HG02642 (cell line): ENCODE data around the gene HGF.
"Not testable (repeated sequence)": the region's sequence is repeated elsewhere in the genome, so short reads cannot be mapped to it uniquely, and the experiment has no call there.

Source experiments
- ATAC-seq: cut with Tn5 transposase; IDR thresholded peaks from one replicate; pipeline ENCODE4 v1.9.1; 2021; ENCODE audit warnings: mild to moderate bottlenecking; ENCODE audit not compliant: unreplicated experiment, poor library complexity

HGF gene

DNA sequence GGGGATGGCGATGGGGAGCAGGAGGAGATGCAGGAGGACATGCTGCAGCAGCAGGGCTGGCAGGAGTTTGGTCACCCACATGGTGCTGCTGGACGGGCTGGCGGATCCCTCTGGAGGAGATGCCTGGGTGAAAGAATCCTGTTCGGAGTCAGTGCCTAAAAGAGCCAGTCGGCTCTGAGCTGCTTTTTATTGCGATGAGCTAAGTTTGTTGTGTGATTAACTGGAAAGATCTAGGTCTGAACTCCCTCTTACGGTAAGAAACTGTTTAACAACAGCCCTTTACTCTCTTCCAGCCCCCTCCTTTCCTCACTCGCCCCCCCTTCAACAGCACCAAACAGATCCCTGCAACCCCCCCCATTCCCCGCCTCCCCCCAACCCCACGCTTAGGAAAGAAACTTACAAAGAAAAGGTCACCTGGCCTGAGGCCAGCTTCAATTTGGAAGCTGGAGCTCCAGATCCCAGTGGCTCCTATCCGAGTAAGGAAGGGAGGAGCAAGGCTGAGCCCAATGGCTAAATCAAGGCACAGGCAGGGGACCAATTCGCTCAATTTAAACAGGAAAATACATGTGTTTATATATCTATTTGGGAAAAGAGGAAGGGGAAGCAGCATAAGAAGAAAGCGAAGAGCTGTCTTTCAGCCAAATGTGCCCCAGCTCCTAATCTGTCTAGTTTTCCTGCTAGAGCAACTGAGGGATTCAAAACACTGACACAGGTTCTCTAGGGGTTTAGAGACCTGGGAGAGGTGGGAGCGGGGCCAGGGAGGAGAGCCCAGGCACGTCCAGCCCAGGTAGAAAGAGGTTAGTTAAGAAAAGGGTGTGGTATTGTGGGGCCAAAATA, at the start of gene HGF:
TSS of gene HGF (minus strand) at position 157 of the 837 bp plus-strand sequence. CDS start at position 81, 76 bp downstream.
- no peak for ATAC-seq

DNA sequence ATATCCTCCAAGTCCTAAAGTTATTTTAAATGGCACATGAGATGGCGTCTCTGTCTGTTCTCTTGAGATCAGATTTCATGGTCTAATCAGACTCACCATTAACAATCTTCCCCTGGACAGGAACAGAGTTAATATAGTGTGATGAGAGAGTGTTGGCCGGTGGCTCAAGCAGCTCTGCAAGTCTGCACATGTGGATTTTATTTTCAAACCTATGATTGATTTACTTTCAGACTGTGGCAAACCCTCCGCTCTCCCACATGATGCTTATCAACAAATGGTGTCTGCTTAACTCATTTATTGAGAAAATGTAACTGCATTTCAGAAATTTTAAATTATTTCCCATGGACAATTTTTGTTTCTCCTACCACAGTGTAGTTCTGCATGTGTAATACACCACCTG, 46.5 kb upstream of the HGF start:
- no peak for ATAC-seq

DNA sequence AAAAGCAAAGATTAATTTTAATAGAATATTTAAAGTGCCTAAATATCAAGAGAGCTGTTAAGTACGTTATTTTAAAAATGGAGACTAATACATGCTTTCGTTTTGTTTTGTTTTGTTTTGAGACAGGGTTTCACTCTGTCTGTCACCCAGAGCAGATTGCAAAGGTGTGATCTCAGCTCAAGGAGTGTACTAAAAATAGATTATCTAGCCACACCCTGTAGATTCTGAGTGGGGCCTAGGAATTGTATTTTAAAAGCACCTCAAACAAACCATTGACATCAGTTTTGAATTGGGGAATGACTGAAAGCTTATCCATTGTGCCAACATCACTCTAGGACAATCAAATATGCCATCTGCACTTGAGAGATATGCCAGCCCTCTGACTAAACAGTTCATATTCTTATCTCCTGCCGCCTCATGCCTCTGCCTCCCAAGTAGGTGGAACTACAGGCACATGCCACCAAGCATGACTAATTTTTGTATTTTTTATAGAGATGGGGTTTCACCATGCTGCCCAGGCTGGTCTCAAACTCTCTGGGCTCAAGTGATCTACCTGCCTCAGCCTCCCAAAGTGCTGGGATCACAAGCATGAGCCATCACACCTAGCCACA, 43.1 kb upstream of the HGF start:
- ATAC-seq: peak; percentile 78

DNA sequence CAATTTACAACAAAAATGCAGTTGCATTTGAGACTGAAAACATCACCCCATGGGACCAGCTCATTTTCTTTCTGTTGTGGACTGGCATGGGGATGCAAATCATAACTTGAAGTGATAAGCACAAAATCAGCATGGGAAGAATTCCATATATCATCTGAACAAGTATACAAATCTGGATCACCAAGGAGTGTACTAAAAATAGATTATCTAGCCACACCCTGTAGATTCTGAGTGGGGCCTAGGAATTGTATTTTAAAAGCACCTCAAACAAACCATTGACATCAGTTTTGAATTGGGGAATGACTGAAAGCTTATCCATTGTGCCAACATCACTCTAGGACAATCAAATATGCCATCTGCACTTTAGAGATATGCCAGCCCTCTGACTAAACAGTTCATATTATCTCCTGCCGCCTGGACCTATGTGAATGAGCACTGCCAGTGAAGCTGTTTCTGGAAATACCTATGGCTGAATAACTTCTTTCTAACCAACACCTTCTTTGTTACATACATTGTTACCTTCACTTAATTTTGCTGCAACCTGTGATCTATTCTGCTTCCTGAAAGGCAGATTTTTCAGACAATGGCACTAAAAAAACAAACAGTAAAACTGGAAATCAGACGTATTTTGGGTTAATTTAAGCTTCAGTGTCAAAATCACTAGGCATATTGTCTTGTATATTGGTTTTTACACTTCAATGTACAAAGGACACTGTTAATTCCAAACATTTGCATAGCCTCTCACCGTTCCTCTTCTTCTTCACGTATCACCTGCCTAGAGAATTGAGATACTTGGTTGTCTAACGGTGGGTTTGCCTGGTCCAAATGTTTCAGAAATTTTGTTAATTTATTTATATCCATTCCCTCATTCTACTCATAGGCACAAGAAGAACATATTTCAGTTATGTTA, 42.4 kb upstream of the HGF start:
- peak; percentile 30 for ATAC-seq

DNA sequence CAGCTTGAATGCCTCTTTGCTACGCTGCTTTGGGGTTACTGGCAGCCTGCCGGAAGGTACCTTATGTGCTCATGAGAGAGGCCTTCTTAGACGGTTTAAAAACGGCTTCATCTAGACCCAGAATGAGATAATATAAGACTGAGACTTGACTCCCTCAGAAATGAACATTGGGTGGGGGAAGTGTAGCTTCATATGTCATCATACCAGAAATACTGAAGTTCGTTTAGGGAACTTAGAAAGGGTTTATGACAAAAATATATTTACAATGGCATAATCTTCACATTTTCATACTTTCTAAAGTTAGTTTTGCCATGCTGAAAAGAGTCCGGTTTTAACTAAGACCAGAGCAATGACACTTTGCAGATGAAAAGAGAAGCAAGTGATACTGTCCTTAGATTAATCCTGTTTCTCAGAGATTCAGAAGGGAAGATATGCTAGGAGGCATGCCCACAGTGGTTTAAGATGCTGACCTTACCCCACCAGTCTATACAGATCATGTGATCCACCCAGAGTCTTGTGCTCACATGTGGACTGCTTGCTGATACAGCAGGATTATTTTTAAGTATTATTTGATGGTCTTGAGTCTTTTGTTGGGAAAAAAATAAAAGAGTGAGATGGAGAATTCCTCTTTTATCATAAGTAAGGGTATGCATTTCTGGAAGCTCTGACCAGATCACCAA, 40.8 kb upstream of the HGF start:
- no peak for ATAC-seq

DNA sequence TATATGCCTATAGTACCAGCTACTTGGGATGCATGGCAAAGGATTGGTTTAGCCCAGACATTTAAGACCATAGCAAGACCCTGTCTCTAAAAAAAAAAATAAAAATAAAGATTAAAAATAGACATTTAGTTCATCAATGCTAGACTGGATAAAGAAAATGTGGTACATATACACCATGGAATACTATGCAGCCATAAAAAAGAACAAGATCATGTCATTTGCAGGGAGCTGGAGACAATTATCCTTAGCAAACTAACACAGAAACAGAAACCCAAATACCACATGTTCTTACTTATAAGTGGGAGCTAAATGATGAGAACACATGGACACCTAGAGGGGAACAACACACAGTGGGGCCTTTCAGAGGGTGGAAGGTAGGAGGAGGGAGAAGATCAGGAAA, 38.5 kb upstream of the HGF start:
- not testable (repeated sequence) for ATAC-seq

DNA sequence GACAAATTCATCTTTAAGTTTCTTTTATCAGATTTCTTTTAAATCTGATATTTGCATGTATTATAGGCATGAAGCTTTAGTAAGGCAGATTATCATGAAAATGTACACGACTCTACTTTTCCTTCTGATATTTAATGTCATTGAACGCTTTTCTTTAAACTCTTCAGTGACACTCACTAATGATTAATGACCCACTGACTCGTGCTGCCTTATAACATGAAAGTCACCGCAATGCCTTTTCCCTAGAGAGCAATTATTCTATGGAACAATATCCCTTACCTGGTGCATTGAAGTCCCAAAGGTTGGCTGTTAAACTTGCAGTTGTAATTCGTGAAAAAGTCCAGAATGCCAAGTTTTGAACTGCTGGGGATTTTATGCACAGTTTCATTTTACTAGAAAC, 33.4 kb upstream of the HGF start:
- ATAC-seq: no peak

DNA sequence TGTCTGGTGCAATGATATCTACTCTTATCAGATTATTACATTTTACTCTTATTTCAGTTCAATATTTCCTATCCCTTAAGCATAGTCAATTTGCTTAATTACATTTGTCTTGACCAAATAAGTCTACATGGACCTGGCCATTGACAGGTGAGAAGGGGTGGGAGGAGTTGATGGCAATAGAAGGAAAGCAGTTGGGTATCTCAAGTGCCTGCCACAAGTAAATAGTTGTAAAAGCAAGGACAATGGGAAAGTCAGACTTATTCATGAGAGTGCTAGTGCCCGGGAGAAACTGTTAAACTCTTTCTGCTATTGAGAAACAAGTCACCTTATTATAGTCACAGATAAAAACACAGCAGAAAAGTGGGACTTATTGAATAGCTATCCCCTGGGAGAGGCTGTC, 32.4 kb upstream of the HGF start:
- ATAC-seq: no peak

DNA sequence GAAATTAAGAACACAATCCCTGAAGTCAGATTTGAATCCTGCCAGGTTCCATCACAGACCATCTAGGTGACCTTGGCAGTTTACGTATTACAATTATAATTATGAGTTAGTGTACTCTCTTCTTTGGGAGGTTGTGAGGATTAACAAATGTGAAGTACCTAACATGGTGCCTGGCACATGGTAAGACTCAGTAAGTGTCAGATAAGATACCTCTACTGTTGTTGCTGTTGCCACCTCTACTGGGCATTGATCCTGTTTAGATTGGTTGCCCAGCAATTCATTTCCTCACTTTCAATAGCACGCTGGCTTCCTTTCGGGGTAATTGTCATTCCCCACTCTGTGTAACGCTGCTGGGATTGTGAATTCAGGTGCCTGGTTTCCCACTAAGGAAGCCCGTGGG, 31.7 kb upstream of the HGF start:
- no peak for ATAC-seq

DNA sequence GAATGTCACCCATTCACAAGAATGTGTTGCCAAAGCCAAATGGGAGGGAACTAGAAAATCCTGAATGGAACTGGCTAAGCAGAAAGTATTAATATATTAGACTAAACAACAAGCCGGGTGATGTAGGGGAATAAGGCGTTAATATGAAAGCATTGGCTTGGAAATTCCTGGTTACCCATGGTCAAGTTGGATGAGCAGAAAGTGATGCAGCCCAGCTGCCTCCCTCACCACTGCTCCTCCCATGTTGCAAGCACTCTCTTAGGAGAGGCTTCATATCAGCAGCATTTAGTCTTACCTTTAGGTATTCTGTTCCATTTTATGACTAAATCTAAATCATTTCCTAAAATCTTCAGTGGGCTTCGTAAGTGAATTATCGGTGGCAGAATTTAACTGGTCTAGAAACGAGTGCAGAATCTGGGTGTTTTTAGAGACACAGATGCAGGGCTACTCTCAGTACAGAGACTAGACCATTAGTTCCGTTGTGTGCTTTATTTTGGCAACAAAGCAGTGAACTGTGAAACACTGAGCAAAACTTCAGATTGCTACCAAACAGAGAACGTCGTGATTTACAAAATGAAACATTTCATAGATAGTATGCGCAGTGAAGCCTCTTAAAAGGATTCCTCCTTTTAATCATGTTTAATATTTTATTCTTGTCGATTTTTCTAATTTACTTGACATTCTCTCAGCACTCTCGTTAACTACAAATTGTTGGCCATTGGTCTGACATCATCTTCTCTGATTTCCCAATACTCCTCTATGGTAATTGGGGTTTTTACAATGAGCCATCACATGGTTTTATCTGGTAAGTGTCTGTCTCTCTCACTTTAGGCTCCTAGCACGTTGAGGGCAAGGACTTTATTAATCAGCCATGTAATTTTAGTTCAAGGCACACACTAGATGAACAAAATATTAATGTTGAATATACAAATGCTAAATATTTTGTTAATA, 22.0 kb upstream of the HGF start:
- ATAC-seq: no peak

DNA sequence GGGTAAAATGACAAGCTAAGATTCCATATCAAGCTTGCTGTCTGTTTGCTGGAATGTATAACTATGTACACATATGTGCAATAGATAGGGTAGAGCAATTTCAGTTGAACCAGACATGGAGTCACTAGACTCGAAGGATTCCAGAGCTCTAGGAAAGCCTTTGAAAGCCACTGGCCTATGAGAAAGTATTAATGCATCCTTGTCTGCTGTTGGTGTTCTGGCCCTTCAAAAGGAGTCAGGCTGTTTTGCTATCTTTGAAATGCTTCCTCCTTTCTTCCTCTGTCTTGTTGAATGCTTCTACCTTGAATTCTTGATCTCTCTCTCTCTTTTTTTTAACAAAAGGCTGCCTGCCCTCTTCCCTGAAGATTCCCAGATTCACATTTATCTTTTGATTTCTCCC, 20.8 kb upstream of the HGF start:
- no peak for ATAC-seq

DNA sequence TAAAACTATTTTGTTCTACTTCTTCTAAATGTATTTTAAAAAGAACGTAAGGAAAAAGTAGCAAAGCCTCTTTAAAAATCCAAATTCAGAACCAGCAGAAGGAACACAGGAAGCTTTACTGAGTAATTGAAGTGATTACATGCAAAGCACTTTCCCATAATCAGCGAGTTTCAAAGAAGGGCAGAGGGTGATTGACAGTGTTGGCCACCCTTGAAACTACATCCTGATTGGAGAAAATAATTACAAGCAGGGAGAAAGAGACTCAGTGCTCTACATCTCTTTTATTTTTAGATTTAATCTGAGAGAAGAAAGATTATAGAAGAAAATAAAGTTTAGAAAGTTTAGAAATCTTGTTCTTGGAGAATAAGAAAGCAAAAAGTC, 20.3 kb upstream of the HGF start:
- no peak for ATAC-seq

DNA sequence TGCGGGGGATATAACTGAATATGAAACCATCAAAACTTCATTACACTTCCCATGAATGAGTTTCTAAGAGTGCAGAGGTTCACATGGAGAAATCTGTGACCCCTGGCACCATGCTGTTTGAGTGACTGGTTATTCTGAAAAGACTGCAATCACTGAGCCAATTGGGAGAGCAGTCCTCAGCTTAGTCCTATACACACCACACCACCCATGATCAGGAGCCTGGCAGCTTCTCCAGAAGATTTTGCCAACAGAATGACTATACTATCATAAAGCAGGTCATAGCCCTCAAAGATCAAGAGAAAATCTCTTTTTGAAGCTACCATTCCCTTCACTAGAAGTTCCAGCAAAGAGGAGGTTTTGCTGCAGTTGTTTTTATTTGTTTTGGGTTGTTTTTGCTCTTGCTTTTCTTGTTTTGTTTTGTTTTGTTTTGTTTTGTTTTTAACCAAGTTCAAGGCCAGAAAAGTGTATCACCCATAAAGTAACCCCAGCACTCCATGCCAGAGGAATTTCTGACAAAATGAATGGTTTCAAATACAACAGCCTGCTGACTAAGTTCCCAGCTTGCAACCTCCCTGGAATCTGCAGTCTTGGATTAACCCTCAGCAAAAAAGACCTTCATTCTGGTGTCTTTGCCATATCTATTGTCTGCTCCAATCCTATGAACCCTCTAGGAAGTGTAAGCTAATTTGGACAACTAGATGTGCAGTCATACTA, 19.7 kb upstream of the HGF start:
- no peak for ATAC-seq

DNA sequence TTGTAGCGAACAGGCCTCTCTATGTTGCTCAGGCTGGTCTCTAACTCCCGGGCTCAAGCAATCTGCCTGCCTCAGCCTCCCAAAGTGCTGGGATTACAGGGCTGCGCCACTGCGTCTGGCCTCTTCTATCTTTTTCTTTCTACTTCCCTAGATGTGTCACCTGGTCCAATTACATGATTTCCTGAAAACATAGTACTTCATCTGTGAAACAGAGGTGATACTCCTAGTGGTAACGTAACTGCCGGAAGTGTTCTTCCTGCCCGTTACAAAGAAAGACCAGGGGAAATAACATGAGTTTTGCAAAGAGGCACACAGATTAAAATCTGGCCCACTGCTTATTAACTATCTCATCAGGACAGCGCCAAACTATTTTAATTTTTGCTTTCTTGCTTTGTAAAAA, 18.4 kb upstream of the HGF start:
- no peak for ATAC-seq

DNA sequence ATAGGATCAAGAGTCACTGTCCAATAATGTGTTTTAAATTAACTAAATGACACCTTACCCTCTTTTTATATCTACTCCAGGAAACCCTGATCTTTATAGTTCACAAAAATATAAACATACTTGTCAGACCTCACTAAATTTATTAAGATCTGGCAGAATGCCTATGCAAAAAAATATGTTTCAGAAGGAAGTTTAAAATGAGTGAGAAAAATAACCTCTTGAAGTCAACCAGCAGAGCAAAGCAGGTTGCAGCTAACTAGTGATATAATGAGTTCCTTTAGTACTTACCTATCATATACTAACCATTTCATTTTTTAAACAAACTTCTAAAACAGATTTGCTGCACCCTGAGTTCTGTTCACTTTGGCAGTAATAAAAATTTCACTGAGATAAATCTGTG, 14.0 kb upstream of the HGF start:
- ATAC-seq: no peak

DNA sequence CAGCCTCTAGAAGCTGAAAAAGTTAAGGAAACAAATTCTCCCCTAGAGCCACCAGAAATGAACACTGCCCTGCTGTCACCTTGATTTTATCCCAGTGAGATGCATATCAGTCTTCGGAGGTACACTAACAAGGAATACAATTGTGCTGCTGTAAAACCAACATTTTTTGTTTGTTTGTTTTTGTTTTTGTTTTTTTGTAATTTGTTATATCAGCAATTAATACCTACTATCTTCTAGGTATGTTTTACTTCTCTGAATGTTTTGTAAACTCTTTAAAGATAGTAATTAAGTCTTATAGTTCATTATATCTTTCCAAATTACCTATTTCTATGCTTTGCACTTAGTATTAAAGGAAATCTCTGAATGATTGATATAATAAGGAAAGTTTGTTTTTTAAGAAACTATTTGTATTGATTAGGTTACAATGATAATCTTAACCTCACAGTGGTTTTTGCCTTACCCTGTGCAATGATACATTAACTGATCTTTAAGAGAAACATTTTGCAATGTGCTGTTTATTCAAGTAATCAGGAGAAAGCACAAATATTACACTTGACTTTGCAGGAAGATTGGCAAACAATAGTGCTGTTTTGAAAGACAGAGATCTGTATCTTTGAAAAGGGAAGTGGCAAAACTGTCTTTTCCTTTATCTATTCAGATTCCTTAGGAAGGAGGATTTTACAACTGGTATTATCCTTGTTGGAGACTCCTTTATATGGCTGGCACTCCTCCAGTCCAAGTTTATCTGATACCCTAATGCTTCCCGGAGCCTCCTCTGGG, 11.3 kb upstream of the HGF start:
- no peak for ATAC-seq

DNA sequence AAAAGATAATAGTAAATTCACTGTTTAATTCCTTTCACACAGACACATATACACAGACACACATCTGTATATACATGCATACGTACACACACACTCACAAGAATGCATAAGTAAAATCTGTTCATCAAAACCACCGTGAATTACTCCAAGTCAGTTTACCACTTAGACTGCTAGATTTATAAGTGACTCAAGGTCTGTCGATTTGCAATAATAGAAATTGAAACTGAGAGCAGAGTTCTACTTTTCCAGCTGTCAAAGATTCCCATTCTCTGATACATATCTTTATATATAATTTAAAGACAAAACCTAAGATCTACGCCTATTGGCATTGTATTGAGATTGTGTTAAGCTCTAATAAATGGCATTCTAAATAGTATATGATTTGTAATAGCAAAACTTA, 9.9 kb upstream of the HGF start:
- no peak for ATAC-seq

DNA sequence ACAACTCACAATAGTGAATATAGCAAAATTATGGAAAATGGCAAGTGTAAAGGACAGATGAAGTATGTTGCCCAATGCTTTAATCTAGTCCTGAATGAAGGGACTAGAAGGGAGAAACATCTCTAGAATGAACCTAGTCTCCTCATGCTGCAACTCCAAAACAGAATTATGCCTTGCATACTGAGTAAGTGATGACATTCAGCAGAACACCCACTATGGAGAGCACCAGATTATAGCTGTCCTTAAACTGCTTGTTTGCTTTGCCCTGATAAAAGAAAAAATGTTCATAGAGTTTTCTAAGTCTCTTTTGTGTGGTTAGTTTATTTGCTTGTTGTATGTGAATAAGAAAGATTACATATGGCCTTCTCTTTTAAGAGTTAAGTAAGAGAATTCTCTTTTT, 7.8 kb upstream of the HGF start:
- no peak for ATAC-seq
